HepG2 (cell line): ENCODE measurements around the gene PTPRH. TPM values are rescaled to one million over a fixed set of nuclear protein-coding genes. Genes with fewer than 3 reads are reported as not detected.

Source experiments
- BORCS8-MEF2B ChIP-seq: sonication (generic); formaldehyde crosslinking; IDR thresholded peaks from 2 replicates; pipeline ENCODE4 v1.8.0; 2022; ENCODE audit warnings: mild to moderate bottlenecking, missing genetic modification reagents
- CCDC6 ChIP-seq: sonication (generic); formaldehyde crosslinking; IDR thresholded peaks from 2 replicates; pipeline ENCODE4 v1.8.1; 2022; ENCODE audit warnings: mild to moderate bottlenecking, missing genetic modification reagents, moderate library complexity
- CHCHD3 ChIP-seq: sonication (generic); formaldehyde crosslinking; IDR thresholded peaks from 2 replicates; pipeline ENCODE4 v1.8.0; 2022; ENCODE audit warnings: mild to moderate bottlenecking, missing genetic modification reagents, moderate library complexity
- ESRRA ChIP-seq: sonication (generic); formaldehyde crosslinking; IDR thresholded peaks from 2 replicates; pipeline ENCODE4 v1.5.1; 2020; ENCODE audit warnings: mild to moderate bottlenecking, low read depth, missing genetic modification reagents
- FOXO1 ChIP-seq: sonication (generic); formaldehyde crosslinking; IDR thresholded peaks from 2 replicates; pipeline ENCODE4 v1.4.0; 2020; ENCODE audit warnings: missing genetic modification reagents
- GFI1 ChIP-seq: sonication (generic); formaldehyde crosslinking; IDR thresholded peaks from 2 replicates; pipeline ENCODE4 v1.5.0; 2020; ENCODE audit warnings: missing genetic modification reagents, mild to moderate bottlenecking, borderline replicate concordance
- HDAC2 ChIP-seq: sonication (generic); formaldehyde crosslinking; IDR thresholded peaks from 2 replicates; pipeline ENCODE4 v1.4.0; 2020; ENCODE audit warnings: missing genetic modification reagents
- IRF2 ChIP-seq: IDR thresholded peaks from 2 replicates; pipeline ENCODE4 v1.6.1; 2018; ENCODE audit warnings: missing genetic modification reagents, missing compliant biosample characterization
- MAZ ChIP-seq, 2 experiments: sonication (generic) in 1 of 2; formaldehyde crosslinking in 1 of 2; IDR thresholded peaks; 2 replicates each; pipeline versions ENCODE4 v1.5.0 to v1.6.1; 2012 to 2020; ENCODE audit warnings: low read depth in 2 of 2, mild to moderate bottlenecking in 2 of 2, borderline replicate concordance in 1 of 2, improper control_type of control experiment in 1 of 2, low read length in 1 of 2, missing genetic modification reagents in 1 of 2, moderate library complexity in 1 of 2
- MIXL1 ChIP-seq: IDR thresholded peaks from 2 replicates; pipeline ENCODE4 v1.6.1; 2016
- NCOA2 ChIP-seq: sonication (generic); formaldehyde crosslinking; IDR thresholded peaks from 2 replicates; pipeline ENCODE4 v1.8.0; 2022; ENCODE audit warnings: inconsistent platforms
- PLRG1 ChIP-seq: fragments of 450-650 bp; conservative IDR thresholded peaks from 2 replicates; pipeline ENCODE4 v1.6.1; 2016
- RARA ChIP-seq: IDR thresholded peaks from 2 replicates; pipeline ENCODE4 v1.6.1; 2016; ENCODE audit warnings: missing genetic modification reagents, missing compliant biosample characterization
- RBAK ChIP-seq: sonication (generic); formaldehyde crosslinking; IDR thresholded peaks from 2 replicates; pipeline ENCODE4 v1.5.1; 2020; ENCODE audit warnings: mild to moderate bottlenecking, missing genetic modification reagents
- SOX5 ChIP-seq: IDR thresholded peaks from 2 replicates; pipeline ENCODE4 v1.6.1; 2016; ENCODE audit warnings: borderline replicate concordance
- TBX3 ChIP-seq: fragments of 450-650 bp; IDR thresholded peaks from 2 replicates; pipeline ENCODE4 v1.6.1; 2017; ENCODE audit warnings: antibody characterized with exemption, mild to moderate bottlenecking, inconsistent platforms, borderline replicate concordance
- TOE1 ChIP-seq: sonication (generic); formaldehyde crosslinking; IDR thresholded peaks from 2 replicates; pipeline ENCODE4 v1.4.0; 2020; ENCODE audit warnings: mild to moderate bottlenecking, missing genetic modification reagents
- ZNF446 ChIP-seq: sonication (generic); formaldehyde crosslinking; IDR thresholded peaks from 2 replicates; pipeline ENCODE4 v1.5.0; 2020; ENCODE audit warnings: mild to moderate bottlenecking, missing genetic modification reagents
- ZNF484 ChIP-seq: sonication (generic); formaldehyde crosslinking; IDR thresholded peaks from 2 replicates; pipeline ENCODE4 v1.5.1; 2020; ENCODE audit warnings: mild to moderate bottlenecking, low read depth, missing genetic modification reagents, borderline replicate concordance
- ZNF678 ChIP-seq: sonication (generic); formaldehyde crosslinking; IDR thresholded peaks from 2 replicates; pipeline ENCODE4 v1.4.0; 2020; ENCODE audit warnings: mild to moderate bottlenecking, missing genetic modification reagents
- ZNF788 ChIP-seq: sonication (generic); formaldehyde crosslinking; IDR thresholded peaks from 2 replicates; pipeline ENCODE4 v1.5.0; 2020; ENCODE audit warnings: mild to moderate bottlenecking, missing genetic modification reagents, borderline replicate concordance
- polyA plus RNA-seq, 8 experiments: library from polyadenylated mRNA; depleted of rRNA in 3 of 8; stranded (reverse) in 7 of 8; unstranded in 1 of 8; fragments of >200 nt; fragmentation: Illumina TruSeq in 4 of 8; extraction: Trizol in 4 of 8; gene quantifications; 2 replicates each; pipeline versions ENCODE4 v1.2.1 to v1.2.3, GENCODE V29; 2011 to 2016; ENCODE audit warnings: low read depth in 4 of 8, missing spikeins in 1 of 8, mixed read lengths in 1 of 8; ENCODE audit not compliant: insufficient read depth in 1 of 8
- total RNA-seq, 5 experiments: library from RNA; depleted of rRNA; stranded (reverse); fragments of >200 nt; fragmentation: Illumina TruSeq; extraction: Trizol; gene quantifications; 2 replicates each; pipeline ENCODE4 v1.2.3, GENCODE V29; 2016; ENCODE audit warnings: low read depth in 1 of 5
- TF ChIP-seq, protein P1 (sequence below): IDR thresholded peaks from 2 replicates; pipeline ENCODE4 v1.6.1; 2016; ENCODE audit warnings: low read depth, control low read depth
- TF ChIP-seq, protein P2 (sequence below), 2 experiments: sonication (generic) in 1 of 2; formaldehyde crosslinking in 1 of 2; IDR thresholded peaks; 2 replicates each; pipeline versions ENCODE4 v1.4.0 to v1.6.1; 2016 to 2020; ENCODE audit warnings: borderline replicate concordance in 1 of 2, low read depth in 1 of 2, mild to moderate bottlenecking in 1 of 2, missing genetic modification reagents in 1 of 2
- TF ChIP-seq, protein P3 (sequence below): IDR thresholded peaks from 2 replicates; pipeline ENCODE4 v1.6.1; 2016; ENCODE audit warnings: mild to moderate bottlenecking, missing biosample characterization, missing genetic modification reagents

The PTPRH gene
- total and polyA plus RNA-seq, 2 of the 13 experiments (the other 11 are each of a cell fraction or from before 2014, with no cell fraction given) = 14.7 to 125 TPM

DNA sequence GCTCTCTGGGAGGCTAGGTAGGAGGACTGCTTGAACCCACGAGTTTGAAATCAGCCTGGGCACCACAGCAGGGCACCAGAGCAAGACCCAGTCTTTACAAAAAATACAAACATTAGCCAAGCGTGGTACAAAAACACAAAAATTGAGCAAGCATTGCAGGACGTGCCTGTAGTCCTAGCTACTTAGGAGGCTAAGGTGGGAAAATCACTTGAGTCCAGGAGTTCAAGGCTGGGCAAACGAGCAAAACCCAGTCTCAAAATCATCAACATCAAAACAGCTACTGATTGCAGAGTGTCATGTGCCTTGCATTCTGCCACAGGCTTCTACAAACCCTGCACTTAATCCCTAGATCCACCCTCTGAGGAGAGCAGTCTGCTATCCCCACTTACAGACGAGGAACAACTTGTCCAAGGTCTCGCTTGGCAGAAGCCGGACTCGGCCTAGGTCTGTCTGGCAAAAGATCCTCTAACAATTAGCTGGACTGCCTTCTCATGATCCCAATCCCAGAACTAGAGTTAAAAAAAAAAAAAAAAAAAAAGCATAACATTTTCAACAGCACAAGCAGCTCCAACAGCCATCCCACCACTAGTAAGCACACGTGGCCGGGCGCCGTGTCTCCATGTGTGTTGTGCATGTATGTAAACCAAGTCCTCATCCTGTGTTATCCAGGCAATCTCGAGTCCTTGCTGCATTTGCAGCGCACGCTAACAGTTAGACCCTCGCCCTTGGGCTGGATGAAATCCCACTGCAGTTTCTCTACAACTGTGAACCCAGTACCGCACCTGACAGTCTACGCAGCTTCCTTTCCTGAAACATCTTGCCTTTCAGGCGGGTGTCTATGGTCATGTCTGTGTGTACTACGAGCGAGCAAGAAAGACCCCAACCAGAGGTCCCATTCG is 47.5 kb upstream of the PTPRH start (continued):
- TF ChIP-seq ESRRA (0 out of 2 replicates have a peak, but pooled peaks have one; percentile 32), CCDC6 (CRISPR knock-in tag) (no peak), TBX3 (0 out of 2 replicates have a peak, but pooled peaks have one; percentile 14), GFI1 (no peak; the same call in 1 of the 2 replicates), BORCS8-MEF2B (CRISPR knock-in tag) (no peak), MAZ (IDR thresholded peaks at IDR 0.05; ENCODE audit: borderline replicate concordance, low read depth, low read length) (no peak), MAZ (CRISPR knock-in tag; IDR thresholded peaks at IDR 0.05; ENCODE audit: low read depth) (no peak), ZNF678 (no peak), HDAC2 (peak; percentile 68), FOXO1 (peak; percentile 54; the same call in 1 of the 2 replicates), TOE1 (CRISPR knock-in tag) (no peak), ZNF446 (no peak), MIXL1 (CRISPR knock-in tag) (peak; percentile 22; the same call in 1 of the 2 replicates), CHCHD3 (CRISPR knock-in tag) (no peak), ZNF484 (CRISPR knock-in tag) (no peak), PLRG1 (no peak), ZNF788 (CRISPR knock-in tag) (0 out of 2 replicates have a peak, but pooled peaks have one; percentile 5), RARA (peak; percentile 80), SOX5 (0 out of 2 replicates have a peak, but pooled peaks have one; percentile 30), RBAK (no peak), NCOA2 (CRISPR knock-in tag) (peak; percentile 54; the same call in 1 of the 2 replicates), IRF2 (0 out of 2 replicates have a peak, but pooled peaks have one; percentile 28)
- TF ChIP-seq, protein P1, sequence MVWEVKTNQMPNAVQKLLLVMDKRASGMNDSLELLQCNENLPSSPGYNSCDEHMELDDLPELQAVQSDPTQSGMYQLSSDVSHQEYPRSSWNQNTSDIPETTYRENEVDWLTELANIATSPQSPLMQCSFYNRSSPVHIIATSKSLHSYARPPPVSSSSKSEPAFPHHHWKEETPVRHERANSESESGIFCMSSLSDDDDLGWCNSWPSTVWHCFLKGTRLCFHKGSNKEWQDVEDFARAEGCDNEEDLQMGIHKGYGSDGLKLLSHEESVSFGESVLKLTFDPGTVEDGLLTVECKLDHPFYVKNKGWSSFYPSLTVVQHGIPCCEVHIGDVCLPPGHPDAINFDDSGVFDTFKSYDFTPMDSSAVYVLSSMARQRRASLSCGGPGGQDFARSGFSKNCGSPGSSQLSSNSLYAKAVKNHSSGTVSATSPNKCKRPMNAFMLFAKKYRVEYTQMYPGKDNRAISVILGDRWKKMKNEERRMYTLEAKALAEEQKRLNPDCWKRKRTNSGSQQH (CRISPR knock-in tag) = peak; percentile 78; the same call in 1 of the 2 replicates
- TF ChIP-seq, protein P2, sequence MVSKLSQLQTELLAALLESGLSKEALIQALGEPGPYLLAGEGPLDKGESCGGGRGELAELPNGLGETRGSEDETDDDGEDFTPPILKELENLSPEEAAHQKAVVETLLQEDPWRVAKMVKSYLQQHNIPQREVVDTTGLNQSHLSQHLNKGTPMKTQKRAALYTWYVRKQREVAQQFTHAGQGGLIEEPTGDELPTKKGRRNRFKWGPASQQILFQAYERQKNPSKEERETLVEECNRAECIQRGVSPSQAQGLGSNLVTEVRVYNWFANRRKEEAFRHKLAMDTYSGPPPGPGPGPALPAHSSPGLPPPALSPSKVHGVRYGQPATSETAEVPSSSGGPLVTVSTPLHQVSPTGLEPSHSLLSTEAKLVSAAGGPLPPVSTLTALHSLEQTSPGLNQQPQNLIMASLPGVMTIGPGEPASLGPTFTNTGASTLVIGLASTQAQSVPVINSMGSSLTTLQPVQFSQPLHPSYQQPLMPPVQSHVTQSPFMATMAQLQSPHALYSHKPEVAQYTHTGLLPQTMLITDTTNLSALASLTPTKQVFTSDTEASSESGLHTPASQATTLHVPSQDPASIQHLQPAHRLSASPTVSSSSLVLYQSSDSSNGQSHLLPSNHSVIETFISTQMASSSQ (IDR thresholded peaks at IDR 0.05; ENCODE audit: low read depth) = no peak
- TF ChIP-seq, protein P2 (CRISPR knock-in tag; IDR thresholded peaks at IDR 0.05; ENCODE audit: borderline replicate concordance) = no peak
- TF ChIP-seq, protein P3, sequence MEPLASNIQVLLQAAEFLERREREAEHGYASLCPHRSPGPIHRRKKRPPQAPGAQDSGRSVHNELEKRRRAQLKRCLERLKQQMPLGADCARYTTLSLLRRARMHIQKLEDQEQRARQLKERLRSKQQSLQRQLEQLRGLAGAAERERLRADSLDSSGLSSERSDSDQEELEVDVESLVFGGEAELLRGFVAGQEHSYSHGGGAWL (CRISPR knock-in tag) = no peak
